GM19395 (cell line): Measurements from ENCODE around the gene BLMH.
"Not testable (repeated sequence)": the region's sequence is repeated elsewhere in the genome, so short reads cannot be mapped to it uniquely, and the experiment has no call there.

Experiments
- ATAC-seq: cut with Tn5 transposase; IDR thresholded peaks from one replicate; pipeline ENCODE4 v1.9.1; 2021; ENCODE audit warnings: mild to moderate bottlenecking, moderate library complexity; ENCODE audit not compliant: unreplicated experiment

BLMH gene

DNA sequence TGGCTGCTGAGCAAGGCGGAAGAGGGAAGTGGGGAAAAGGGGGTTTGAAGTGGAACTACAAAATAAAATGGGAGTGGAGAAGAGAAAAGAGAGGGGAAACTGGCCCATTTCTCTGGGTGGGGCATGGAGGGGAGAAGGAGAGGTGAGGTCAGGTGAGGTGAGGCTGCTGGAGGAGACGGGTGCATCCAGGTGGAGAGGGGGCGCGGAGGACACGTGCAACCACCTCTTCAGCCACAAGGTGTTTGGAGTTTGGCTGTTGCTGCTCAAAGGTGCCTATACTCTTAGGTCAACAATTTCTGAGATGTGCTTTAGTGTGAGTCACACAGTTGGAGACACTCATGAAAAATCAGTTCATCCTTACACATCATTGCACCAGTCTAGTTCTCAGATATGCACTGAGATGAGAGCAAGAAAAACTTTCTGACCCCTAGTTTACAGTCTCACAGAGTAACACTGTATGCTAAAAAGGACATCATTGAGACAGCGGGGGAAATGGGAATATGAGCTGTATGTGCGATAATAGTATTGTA, 61.1 kb downstream of the BLMH start:
- no peak for ATAC-seq

- not testable (repeated sequence) for ATAC-seq
Measured at GRCh38 chr17:30230009-30230408, 61.7 kb downstream of the BLMH start.

DNA sequence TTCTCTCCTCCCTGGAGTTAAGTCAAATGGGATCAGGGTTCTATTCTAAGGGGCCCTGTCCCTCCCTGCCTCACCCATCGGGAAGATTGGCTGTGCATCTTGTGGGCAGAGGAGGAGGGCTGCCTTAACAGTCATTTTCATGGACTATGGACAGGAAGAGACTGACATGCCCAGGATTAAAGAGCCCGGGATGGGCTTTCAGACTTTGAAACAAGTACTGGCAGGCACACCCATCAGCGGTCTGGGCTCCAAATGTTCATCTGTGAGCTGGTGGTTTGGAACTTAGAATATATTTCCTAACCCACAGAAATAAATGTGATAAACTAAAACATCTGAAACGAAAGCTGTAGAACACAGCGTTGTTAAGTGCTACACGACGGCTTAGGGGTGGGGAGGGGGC, 62.7 kb downstream of the BLMH start:
- no peak for ATAC-seq

GRCh38 chr17:30228011-30228410, 63.7 kb downstream of the BLMH start:
- ATAC-seq: no peak

GRCh38 chr17:30226878-30227277, 64.9 kb downstream of the BLMH start:
- no peak for ATAC-seq

DNA sequence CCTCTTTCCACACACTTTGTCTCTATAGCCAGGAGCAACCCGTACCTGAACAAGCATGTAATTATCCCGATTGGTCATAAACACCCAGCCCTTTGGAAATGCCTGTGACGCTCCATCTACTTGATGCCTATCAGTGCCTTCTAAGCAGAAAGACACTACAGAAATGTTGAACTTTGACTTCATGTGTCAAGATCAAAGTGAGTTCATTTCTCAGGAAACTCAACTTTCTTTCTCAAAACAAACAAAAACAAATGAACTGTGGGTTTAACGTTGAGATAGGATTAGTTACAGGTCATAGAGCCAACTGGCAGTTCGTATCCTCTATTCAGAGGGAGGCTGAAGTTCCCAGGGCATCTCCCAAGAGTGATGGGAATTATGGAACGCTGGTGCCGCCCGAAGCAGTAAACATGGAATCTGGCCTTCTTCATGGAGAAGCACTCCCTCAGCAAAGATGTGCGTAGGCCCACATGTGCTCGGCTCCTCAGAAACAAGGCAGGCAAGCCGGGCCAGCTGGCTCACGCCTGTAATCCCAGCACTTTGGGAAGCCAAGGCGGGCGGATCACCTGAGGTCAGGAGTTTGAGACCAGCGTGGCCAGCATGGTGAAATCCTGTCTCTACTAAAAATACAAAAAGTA, 65.7 kb downstream of the BLMH start:
- no peak for ATAC-seq

DNA sequence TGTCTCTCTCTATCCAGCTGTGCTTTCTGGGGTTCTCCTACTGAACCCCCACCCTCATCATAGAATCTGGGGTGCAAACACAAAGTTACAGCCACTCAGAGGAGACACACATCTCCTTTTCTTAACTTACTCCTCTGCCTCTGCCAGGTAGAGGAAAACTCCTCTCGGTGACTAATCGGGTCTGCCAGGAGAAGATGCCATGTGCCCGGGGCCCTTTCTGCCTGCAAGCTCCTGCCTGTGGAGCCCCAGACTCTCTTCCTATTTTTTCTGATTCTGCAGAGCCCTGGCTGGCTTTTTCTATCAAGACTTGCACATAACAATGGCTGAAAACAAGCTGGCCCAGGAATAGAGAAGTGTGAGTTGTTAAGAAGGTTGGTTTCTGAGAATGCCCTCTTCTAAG, 66.6 kb downstream of the BLMH start:
- ATAC-seq: no peak

DNA sequence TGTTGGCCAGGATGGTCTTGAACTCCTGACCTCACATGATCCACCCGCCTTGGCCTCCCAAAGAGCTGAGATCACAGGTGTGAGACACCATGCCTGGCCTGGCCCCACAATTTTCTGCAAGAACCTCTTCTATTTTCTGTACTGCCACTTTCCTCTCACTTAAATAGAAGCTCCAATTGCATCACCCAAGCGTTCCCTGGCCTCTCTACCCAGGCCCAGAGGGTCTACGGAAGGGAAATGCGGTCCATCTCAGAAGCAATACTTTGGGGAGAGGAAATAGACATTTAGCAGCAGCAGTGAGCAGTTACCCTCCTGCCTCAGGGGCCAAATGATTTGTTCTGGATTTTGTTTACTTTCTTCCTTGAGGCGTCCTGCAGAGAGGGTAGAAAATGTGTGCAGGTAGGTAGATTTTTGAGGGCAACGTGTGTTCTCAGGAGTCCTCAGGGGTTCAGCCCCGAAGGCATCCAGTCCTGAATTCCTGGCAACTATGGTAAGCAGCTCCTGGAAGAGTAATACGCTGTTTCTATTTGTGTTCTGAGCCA, 67.3 kb downstream of the BLMH start:
- no peak for ATAC-seq

- no peak for ATAC-seq
Measured at GRCh38 chr17:30222721-30223175, 69.0 kb downstream of the BLMH start.

GRCh38 chr17:30222251-30222650, 69.5 kb downstream of the BLMH start:
- no peak for ATAC-seq

- ATAC-seq: no peak
Measured at GRCh38 chr17:30221346-30221745, 70.4 kb downstream of the BLMH start.

- ATAC-seq: no peak
Measured at GRCh38 chr17:30220414-30220813, 71.3 kb downstream of the BLMH start.

GRCh38 chr17:30219833-30220232, 71.9 kb downstream of the BLMH start:
- ATAC-seq: no peak

GRCh38 chr17:30219315-30219714, 72.4 kb downstream of the BLMH start:
- no peak for ATAC-seq

GRCh38 chr17:30218799-30219198, 72.9 kb downstream of the BLMH start:
- ATAC-seq: no peak

DNA sequence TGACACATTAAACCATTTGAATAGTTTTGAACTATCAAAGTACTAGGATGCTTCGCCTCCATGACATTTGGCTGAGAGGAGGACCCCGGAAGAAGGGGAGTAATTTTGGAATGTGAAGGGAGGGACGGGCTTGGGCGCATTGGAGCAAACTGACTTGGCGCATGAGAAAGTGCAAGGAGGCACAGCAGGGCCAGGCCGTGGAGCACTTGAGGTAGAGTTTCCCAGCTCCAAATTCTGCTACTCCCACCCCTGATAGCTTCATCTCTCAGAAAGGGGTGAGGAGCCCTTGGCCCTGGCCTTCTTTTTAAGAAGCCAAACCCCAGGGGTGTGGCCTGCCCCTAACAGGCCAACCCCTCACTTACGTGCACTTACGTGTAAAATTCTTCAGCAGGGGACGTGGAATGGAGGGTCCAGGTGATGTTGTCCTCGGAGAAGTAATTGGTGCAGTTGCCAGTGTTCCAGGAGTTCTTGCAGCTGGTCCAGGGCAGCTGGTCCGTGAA, 73.9 kb downstream of the BLMH start:
- ATAC-seq: no peak

- no peak for ATAC-seq
Measured at GRCh38 chr17:30217054-30217453, 74.7 kb downstream of the BLMH start.

- peak; percentile 89 for ATAC-seq
Measured at GRCh38 chr17:30212750-30213149, 79.0 kb downstream of the BLMH start.

GRCh38 chr17:30211371-30211770, 80.4 kb downstream of the BLMH start:
- no peak for ATAC-seq

DNA sequence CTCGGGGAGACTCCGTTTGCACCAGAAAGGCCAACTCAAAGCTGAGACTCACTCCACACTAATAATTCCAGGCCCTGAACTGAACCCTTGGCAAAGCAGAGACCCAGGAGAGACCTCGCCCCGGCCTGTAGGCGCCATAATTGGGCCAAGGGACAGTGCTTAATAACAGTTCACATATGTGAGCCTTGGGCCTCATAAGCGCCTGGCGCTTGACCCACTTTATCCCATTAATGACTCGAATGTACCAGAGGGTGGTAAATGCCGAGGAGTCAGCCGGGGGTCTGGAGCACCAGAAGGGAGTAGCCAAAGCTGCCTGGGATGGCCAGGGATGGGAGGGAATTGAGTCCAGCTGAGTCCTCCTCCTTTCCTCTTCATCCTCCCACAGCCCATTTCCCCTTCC, 80.8 kb downstream of the BLMH start:
- ATAC-seq: no peak

- no peak for ATAC-seq
Measured at GRCh38 chr17:30210366-30210765, 81.4 kb downstream of the BLMH start.

DNA sequence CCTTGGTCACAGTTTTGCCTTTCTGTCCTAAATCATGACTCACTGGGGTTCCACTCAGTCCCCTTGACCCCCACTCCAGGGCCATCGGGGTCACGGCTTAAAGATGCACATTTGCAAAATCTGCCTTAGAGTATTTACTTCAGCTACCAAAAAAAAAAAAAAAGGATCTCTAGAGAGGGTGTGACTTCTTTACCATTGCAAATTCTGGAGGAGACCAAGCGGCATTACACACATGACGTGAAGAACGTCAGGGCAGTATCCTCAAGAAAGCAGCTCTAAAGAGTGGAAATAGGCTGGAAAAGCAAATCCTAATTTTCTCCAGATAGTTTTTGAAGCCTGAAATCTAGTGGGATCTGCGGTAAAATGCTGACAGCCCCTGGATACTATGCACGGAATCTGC, 81.8 kb downstream of the BLMH start:
- no peak for ATAC-seq

DNA sequence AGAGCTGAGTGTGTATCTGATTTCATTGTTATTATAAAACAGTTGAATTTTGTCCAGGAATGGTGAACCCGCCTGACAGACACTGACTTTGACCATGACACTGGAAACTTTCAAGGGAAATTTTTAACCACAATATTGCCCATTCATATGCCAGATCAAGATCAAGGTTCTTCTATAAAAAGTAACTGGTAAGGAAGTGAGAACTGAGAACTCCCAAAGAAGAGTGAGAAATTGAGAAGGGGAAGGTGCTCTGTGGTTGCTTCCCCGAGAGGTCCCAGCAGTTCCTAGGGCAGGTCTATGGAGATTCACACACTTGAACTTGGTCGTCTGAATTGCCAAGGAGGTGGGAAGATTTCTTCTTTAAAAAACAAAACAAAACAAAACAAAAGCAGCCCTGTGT, 83.5 kb downstream of the BLMH start:
- no peak for ATAC-seq
